Peyer's patch (tissue), 4 donors: Measurements from ENCODE around the gene ANTXR1. TPM values are rescaled to one million over a fixed set of nuclear protein-coding genes. Genes with fewer than 3 reads are reported as not detected.

Experiments
- DNase-seq, 3 donors: peaks; one replicate each; pipeline ENCODE4 v3.0.0-alpha.2; 2017 to 2019
- H3K27ac ChIP-seq, 4 donors: fragments of 200-600 bp; sonication (generic); one replicate each; pipeline ENCODE4 v1.5.1; 2016 to 2019
- H3K27me3 ChIP-seq, 2 donors: fragments of 200-600 bp; sonication (generic); one replicate each; pipeline ENCODE4 v1.5.1; 2019
- H3K36me3 ChIP-seq, 3 donors: fragments of 200-600 bp; sonication (generic); one replicate each; pipeline ENCODE4 v1.5.1; 2016 to 2019
- H3K4me1 ChIP-seq, 4 donors: fragments of 200-600 bp; sonication (generic); one replicate each; pipeline ENCODE4 v1.5.1; 2016 to 2019
- H3K4me3 ChIP-seq, 4 donors: fragments of 200-600 bp; sonication (generic); 1 replicate in 3 of 4; 2 replicates in 1 of 4; pipeline ENCODE4 v1.5.1; 2016 to 2019; ENCODE audit warnings: mild to moderate bottlenecking in 1 of 4
- H3K9me3 ChIP-seq, 4 donors: fragments of 200-600 bp; sonication (generic); one replicate each; pipeline ENCODE4 v1.5.1; 2016 to 2019; ENCODE audit warnings: mild to moderate bottlenecking in 1 of 4
- POLR2A ChIP-seq, 2 donors: fragments of 450-650 bp; IDR thresholded peaks; one replicate each; pipeline ENCODE4 v1.5.1; 2017; ENCODE audit warnings: antibody characterized with exemption in 2 of 2, mild to moderate bottlenecking in 2 of 2, moderate library complexity in 2 of 2
- total RNA-seq, 4 donors: library from RNA; depleted of rRNA; stranded (reverse); fragments of >200 nt; gene quantifications; one replicate each; pipeline ENCODE4 v1.1.0, GENCODE V29; 2016
- TF ChIP-seq, protein P1 (sequence below), 6 experiments: fragments of 450-650 bp in 4 of 6; fragments of 200-600 bp in 2 of 6; sonication (generic) in 1 of 6; IDR thresholded peaks; one replicate each; pipeline ENCODE4 v1.5.1; 2017 to 2019; ENCODE audit warnings: antibody characterized with exemption in 6 of 6, mild to moderate bottlenecking in 3 of 6, moderate library complexity in 1 of 6

The ANTXR1 gene
- total RNA-seq, 4 donors from 2014 or later = 5.4 to 39.6 (median 25.0) TPM

DNA sequence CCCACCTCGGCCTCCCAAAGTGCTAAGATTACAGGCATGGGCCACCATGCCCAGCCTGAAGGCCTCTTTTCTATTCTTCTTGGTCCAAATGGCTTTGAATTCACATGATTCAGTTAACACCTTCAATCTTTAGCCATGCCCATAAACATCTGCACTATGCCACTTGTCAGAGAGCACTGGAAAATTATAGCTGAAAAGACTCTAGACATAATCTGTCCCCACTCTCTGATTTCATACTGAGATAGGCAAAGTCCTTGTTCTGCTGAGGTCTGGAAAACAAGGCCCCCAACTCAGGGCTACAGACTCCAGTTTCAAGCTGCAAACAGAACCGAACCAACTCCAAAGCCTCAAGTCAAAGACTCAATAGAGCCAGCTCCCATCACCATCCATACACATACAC, 170.7 kb downstream of the ANTXR1 start:
- TF ChIP-seq POLR2A (IDR thresholded peaks at IDR 0.05) = no peak
- TF ChIP-seq, protein P1, sequence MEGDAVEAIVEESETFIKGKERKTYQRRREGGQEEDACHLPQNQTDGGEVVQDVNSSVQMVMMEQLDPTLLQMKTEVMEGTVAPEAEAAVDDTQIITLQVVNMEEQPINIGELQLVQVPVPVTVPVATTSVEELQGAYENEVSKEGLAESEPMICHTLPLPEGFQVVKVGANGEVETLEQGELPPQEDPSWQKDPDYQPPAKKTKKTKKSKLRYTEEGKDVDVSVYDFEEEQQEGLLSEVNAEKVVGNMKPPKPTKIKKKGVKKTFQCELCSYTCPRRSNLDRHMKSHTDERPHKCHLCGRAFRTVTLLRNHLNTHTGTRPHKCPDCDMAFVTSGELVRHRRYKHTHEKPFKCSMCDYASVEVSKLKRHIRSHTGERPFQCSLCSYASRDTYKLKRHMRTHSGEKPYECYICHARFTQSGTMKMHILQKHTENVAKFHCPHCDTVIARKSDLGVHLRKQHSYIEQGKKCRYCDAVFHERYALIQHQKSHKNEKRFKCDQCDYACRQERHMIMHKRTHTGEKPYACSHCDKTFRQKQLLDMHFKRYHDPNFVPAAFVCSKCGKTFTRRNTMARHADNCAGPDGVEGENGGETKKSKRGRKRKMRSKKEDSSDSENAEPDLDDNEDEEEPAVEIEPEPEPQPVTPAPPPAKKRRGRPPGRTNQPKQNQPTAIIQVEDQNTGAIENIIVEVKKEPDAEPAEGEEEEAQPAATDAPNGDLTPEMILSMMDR (IDR thresholded peaks at IDR 0.05) = no peak
- no peak overlapping the region for H3K27ac ChIP-seq
- H3K9me3 ChIP-seq = no peaks in the 10 kb centered on the region
- no peak for DNase-seq
- no peaks in the 10 kb centered on the region for H3K4me1 ChIP-seq
- no peaks in the 10 kb centered on the region for H3K27me3 ChIP-seq
- no peaks in the 10 kb centered on the region for H3K36me3 ChIP-seq
- no peak overlapping the region for H3K4me3 ChIP-seq

GRCh38 chr2:69184224-69184623, 171.2 kb downstream of the ANTXR1 start:
- no peak overlapping the region for H3K4me3 ChIP-seq
- no peaks in the 10 kb centered on the region for H3K27me3 ChIP-seq
- no peaks in the 10 kb centered on the region for H3K4me1 ChIP-seq
- no peaks in the 10 kb centered on the region for H3K36me3 ChIP-seq
- no peak for TF ChIP-seq POLR2A (IDR thresholded peaks at IDR 0.05)
- TF ChIP-seq, protein P1 (IDR thresholded peaks at IDR 0.05) = no peak
- no peak overlapping the region for H3K27ac ChIP-seq
- DNase-seq = no peak
- H3K9me3 ChIP-seq = no peaks in the 10 kb centered on the region

- Histone ChIP-seq H3K27me3 (no peaks in the 10 kb centered on the region), H3K27ac (no peak overlapping the region), H3K4me3 (no peak overlapping the region), H3K4me1 (no peaks in the 10 kb centered on the region), H3K9me3 (no peaks in the 10 kb centered on the region), H3K36me3 (no peaks in the 10 kb centered on the region)
- DNase-seq = no peak
- TF ChIP-seq, protein P1 (IDR thresholded peaks at IDR 0.05) = no peak
- no peak for TF ChIP-seq POLR2A (IDR thresholded peaks at IDR 0.05)
These were observed 172.8 kb downstream of the ANTXR1 start for GRCh38 chr2:69185807-69186206.

DNA sequence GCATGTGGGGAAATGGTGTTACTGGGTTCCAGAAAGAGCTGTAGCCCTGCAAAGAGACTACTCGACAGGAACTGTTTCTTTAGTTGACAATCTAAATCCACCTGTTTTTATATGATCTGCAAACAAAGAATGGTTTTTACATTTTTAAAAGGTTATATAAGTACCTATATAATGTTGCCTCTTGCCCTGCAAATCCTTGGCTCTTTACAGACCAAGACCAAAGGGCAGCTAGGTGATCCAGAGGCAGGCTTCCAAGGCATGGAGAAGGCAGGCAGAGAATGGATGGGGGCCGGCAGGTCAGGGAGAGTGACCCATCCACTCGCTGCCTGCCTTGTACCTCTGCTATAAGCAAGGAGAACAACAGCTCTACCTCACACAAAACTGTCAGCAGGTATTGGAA, 173.6 kb downstream of the ANTXR1 start:
- Histone ChIP-seq H3K36me3 (no peaks in the 10 kb centered on the region), H3K4me3 (no peak overlapping the region), H3K27me3 (no peaks in the 10 kb centered on the region), H3K9me3 (no peaks in the 10 kb centered on the region), H3K27ac (no peak overlapping the region), H3K4me1 (no peaks in the 10 kb centered on the region)
- no peak for DNase-seq
- TF ChIP-seq, protein P1 (IDR thresholded peaks at IDR 0.05) = no peak
- TF ChIP-seq POLR2A (IDR thresholded peaks at IDR 0.05) = no peak

- no peak overlapping the region for H3K27ac ChIP-seq
These were observed 175.4 kb downstream of the ANTXR1 start for GRCh38 chr2:69188182-69188900.

More at GRCh38 chr2:69188182-69188900, 175.4 kb downstream of the ANTXR1 start:
- H3K27me3 ChIP-seq = no peaks in the 10 kb centered on the region
- H3K4me1 ChIP-seq = no peaks in the 10 kb centered on the region
- no peaks in the 10 kb centered on the region for H3K9me3 ChIP-seq
- no peak overlapping the region for H3K4me3 ChIP-seq
- no peak for DNase-seq
- H3K36me3 ChIP-seq = no peaks in the 10 kb centered on the region
- TF ChIP-seq, protein P1 (IDR thresholded peaks at IDR 0.05) = no peak
- TF ChIP-seq POLR2A (IDR thresholded peaks at IDR 0.05) = no peak
